Measurements from ENCODE around the gene JRKL.

DNA sequence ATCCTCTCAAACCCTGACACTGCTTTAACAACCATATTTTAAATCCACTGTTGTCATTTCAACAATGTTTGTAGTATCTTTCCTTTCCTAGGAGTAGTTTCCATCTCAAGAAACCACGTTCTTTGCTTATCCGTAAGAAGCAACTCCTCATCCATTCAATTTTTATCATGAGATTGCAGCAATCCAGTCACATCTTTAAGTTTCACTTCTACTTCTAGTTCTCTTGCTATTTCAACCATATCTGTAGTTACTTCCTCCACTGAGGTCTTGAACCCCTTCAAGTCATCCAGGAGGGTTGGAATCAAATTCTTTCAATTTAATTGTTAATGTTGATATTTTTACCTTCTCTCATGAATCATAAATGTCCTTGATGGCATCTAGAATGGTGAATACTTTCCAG is 22.5 kb upstream of the JRKL start:
- TF ChIP-seq, protein P1, sequence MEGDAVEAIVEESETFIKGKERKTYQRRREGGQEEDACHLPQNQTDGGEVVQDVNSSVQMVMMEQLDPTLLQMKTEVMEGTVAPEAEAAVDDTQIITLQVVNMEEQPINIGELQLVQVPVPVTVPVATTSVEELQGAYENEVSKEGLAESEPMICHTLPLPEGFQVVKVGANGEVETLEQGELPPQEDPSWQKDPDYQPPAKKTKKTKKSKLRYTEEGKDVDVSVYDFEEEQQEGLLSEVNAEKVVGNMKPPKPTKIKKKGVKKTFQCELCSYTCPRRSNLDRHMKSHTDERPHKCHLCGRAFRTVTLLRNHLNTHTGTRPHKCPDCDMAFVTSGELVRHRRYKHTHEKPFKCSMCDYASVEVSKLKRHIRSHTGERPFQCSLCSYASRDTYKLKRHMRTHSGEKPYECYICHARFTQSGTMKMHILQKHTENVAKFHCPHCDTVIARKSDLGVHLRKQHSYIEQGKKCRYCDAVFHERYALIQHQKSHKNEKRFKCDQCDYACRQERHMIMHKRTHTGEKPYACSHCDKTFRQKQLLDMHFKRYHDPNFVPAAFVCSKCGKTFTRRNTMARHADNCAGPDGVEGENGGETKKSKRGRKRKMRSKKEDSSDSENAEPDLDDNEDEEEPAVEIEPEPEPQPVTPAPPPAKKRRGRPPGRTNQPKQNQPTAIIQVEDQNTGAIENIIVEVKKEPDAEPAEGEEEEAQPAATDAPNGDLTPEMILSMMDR (IDR thresholded peaks at IDR 0.05): no peak
- no peak for TF ChIP-seq POLR2A (IDR thresholded peaks at IDR 0.05)

Measured in breast epithelium (tissue), 3 donors.